Loucy (cell line): Measurements from ENCODE around the gene IGF2R.

Experiments
- EZH2phosphoT487 ChIP-seq: fragments of 200-600 bp; IDR thresholded peaks from 2 replicates; pipeline ENCODE4 v1.6.1; 2018; ENCODE audit warnings: antibody characterized with exemption, mild to moderate bottlenecking, moderate library complexity, borderline replicate concordance
- TF ChIP-seq, protein P1 (sequence below): fragments of 200-600 bp; sonication (generic); conservative IDR thresholded peaks from 2 replicates; pipeline ENCODE4 v1.5.1; 2014; ENCODE audit warnings: mild to moderate bottlenecking, antibody characterized with exemption, low read length

DNA sequence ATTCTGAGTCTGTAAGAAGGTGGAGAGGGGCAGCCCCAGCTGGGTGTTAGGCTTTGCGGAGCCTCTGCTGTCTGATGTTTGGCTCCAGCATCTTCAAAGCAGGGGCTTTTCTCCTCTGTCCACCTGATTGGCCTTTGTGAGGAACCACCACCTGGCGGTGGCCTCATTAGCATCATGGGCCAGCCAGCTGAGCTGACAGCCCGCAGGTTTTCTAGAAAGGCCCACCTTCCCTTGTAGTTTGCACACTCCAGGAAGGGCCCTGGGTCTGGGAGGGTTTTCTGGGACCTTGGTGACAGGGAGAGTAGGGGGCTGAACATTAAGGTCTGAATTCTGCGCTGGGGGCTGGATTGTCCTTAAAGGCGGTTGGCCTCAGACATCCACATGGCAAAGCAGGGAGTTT lies 11.6 kb downstream of the IGF2R start:
- TF ChIP-seq, protein P1, sequence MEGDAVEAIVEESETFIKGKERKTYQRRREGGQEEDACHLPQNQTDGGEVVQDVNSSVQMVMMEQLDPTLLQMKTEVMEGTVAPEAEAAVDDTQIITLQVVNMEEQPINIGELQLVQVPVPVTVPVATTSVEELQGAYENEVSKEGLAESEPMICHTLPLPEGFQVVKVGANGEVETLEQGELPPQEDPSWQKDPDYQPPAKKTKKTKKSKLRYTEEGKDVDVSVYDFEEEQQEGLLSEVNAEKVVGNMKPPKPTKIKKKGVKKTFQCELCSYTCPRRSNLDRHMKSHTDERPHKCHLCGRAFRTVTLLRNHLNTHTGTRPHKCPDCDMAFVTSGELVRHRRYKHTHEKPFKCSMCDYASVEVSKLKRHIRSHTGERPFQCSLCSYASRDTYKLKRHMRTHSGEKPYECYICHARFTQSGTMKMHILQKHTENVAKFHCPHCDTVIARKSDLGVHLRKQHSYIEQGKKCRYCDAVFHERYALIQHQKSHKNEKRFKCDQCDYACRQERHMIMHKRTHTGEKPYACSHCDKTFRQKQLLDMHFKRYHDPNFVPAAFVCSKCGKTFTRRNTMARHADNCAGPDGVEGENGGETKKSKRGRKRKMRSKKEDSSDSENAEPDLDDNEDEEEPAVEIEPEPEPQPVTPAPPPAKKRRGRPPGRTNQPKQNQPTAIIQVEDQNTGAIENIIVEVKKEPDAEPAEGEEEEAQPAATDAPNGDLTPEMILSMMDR = no peak
- no peak for TF ChIP-seq EZH2phosphoT487
